KG1 (cell line): Measurements from ENCODE around the gene TMEM233.
"Not testable (repeated sequence)": the region's sequence is repeated elsewhere in the genome, so short reads cannot be mapped to it uniquely, and the experiment has no call there.

Experiments
- DNase-seq: peaks from one replicate; lab custom pipeline; 2025; lab: John Stamatoyannopoulos, UW

The TMEM233 gene

DNA sequence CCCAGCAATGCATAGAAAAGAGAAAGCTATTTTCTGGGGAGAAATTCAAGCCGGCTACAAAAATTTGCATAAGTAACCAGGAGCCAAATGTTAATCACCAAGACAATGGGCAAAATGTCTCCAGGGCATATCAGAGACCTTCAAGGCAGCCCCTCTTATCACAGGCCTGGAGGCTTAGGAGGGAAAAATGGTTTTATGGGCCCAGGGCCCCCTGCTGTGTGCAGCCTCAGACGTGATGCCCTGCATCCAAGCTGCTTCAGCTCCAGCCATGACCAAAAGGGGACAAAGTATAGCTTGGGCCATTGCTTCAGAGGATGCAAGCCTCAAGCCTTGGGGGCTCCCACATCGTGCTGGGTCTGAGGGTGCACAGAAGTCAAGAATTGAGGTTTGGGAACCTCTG lies 15.8 kb downstream of the TMEM233 start:
- no peak for DNase-seq

DNA sequence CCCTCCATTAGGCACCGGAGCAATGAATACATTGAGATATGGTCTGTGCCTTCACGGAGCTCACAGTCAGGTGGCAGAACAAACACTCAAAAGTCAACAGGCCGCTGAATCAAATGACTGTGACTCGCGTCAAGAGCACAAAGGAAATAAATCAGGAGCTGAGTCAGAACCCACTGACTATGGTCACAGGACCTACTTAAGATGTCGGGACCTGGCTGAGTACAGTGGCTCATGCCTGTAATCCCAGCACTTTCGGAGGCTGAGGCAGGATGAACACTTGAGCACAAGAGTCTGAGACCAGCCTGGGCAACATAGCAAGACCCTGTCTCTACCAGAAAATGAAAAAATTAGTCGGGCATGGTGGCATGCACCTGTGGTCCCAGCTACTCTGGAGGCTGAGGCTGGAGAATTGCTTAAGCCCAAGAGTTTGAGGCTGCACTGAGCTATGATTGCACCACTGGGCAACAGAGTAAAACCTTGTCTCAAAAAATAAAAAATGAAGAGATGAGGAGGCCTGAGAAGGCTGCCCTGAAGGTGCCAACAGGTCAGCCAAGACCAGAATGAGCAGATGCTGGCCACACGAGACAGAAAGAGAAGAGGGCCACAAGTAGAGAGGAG lies 19.9 kb downstream of the TMEM233 start:
- DNase-seq, result no peak

DNA sequence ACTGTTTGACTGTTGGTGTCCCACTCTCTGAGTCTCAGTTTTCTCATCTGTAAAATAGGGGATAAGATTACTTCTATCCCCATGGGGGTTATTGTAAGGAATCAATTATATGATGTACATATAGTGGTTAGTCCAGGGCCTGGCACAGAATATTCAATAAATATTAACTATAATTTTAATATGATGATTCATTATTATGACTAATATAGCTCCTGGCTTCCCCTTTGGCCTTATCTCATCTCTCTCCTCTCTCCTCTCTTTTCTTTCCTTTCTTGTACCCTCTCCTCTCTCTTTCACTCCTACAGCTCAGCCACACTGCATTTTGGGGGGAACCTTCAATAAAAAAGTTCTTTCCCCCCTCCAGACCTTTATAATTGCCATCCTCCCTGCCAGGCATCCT lies 21.1 kb downstream of the TMEM233 start:
- DNase-seq, result no peak

DNA sequence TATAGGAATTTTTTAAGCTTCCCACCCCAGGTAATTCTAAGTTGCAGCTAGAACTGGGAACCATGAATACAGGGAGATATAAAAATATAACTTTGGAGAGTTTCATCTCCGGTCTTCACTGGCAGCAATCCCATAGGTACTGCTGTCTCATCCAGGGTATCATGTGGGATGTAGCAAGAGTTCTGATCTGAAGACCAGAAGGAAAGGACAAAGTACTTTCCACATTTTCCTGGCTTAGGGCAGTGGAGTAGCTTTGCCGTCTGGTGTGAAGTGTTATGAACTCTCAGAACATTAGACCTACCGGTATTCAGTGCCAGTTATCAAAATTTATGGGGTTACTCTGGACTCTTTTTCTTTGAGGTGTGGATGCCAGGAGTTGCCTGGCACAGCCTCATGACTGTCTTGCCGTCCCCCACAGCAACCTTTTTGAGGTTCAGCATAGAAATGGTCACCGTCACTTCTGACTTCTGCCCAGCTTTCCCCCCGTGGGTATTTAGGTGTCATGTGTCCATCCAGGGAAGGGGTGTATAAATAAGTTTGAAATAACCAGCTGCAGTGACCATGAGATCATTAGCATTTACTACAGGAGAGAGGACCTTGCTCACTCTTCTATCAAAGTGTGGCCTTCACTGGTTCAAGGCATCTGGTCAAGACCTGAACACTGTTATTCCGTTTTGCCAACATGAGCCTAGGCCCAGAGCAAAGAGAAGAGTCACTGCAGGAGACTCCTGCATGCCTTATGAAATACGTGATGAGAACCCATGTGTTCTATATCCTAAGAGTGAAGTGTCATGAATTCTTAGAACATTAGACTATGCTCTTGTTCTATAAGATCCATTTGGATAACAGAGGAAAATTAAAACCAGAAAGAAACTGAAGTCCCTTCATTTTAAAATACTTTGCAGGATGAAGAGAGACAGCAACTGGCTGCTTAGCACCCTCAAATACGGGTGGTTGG lies 22.2 kb downstream of the TMEM233 start:
- no peak for DNase-seq

DNA sequence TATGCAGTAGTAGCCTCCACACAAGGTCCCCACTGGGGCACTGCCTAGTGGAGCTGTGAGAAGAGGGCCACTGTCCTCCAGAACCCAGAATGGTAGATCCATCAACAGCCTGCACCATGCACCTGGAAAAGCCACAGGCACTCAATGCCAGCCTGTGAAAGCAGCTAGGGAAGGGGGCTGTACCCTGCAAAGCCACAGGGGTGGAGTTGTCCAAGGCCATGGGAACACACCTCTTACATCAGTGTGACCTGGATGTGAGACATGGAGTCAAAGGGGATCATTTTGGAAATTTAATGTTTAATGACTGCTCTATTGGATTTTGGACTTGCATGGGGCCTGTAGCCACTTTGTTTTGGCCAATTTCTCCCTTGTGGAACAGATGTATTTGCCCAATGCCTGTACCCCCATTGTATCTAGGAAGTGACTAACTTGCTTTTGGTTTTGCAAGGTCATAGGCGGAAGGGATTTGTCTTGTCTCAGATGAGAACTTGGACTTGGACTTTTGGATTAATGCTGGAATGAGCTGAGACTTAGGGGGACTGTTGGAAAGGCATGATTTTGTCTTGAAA lies 24.8 kb downstream of the TMEM233 start:
- DNase-seq, result not testable (repeated sequence)

DNA sequence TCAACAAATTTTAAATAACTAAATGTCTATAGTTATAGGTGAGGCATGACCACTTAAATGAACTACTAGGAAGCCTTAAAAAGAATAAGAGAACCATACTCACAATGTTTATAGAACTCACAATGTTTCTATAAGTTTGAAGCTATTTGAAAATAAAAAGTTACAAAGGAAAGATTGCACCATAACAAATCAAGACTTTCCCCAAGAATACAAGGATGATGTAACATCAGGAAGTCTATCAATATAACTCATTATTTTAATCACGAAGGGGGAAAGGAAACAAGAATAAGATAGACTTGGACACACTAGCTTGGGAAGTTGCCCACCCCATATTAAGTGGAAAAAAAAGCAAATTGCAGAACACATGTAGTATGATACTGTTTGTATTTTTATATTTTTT lies 26.9 kb downstream of the TMEM233 start:
- DNase-seq, result no peak

DNA sequence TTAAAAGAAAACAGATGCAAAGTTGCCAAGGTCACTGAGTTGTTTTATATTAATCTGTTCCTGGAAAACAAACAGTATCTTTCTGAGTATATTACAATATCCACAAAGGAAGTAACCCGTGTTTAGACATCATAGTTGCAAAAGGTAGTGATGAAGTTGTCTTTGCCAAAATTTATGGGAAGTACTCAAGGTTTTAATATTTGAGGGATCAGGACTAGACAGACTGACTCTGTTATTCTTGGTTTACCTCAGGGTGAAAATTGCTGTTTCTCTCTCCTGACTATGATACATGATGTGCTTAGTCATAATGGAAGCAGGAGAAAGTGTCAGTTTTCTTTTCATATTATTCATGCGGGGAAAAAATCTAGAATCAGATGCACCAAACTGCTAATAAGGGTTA lies 28.3 kb downstream of the TMEM233 start:
- DNase-seq, result no peak

DNA sequence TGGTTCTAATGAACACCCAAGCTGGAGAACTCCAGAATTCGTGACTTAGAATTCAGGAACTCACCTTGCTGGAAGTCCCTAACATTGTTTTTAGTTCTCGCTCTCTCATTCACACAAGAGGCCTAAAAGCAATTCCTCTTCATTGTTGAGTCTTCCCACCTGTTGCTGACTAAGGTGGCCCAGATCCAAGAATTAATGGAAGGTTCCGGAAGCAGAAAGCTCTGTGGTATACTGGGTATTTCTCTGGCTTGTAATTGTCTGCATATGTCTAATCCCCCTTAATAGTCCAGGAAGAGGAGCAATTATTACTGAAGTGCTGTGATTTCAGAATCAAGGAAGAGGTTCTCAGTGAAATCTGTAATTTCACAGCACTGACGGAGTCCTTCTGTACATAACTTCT lies 31.4 kb downstream of the TMEM233 start:
- DNase-seq, result no peak

DNA sequence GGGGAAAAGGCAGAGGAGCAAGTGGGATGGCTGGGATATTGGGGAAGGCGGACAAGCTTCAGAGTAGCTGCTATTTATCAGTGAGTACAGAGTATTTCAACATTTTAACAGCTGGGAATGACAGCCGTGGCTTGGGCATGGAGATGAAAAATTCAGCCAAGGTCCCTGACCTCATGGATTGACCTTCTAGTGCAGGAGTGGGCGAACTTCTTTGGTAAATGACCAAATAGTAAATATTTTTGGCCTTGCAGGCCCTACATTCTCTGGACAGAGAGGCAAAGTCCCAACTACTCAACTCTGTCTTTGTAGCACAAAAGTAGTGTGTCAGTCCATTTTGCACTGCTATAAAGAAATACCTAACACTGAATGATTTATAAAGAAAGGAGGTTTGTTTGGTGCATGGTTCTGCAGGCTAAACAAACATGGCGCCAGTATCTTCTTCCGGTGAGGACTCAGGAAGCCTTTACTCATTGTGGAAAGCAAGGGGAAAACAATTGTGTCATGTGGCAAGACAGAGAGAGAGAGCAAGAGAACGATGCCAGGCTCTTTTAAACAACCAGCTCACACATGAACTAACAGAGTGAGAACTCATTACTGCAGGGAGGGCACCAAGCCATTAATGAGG lies 33.6 kb downstream of the TMEM233 start:
- no peak for DNase-seq

DNA sequence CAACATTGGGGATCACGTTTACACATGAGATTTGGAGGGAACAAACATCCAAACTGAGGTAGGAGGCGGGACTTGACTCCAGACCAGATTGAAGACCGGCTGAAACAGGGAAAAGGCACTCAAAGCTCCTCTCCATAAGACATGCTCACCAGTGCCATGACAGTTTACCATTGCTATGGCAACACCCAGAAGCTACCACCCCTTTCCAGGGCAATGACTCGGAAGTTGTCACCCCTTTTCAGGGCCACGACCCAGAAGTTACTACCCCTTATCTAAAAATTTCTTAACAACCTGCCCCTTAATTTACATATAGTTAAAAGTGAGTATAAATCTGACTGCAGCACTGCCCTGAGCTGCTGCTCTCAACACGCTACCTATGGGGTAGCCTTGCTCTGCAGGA lies 34.1 kb downstream of the TMEM233 start:
- DNase-seq, result no peak

DNA sequence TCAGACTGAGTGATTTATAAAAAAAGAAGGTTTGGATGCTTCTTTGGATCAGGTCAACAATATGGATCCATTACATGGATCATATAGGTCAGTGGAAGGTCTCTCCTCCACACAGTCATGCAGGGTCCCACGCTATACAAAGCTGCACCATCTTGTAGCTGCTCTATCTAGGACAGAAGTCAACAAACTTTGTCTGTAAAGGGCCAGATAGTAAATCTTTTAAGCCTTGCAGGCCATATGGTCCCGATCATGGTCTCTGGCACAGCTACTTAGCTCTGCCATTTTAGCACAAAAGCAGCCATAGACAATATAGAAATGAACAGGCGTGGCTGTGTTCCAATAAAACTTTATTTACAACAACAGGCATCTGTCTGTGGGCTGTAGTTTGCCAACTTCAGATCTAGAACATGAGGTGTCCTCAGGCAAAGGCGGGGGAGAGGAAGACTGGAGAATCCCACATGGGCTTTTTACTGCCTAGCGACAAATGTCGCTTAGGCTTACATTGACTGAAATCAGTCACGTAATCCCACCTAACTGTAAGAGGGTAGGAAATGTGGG lies 36.7 kb downstream of the TMEM233 start:
- no peak for DNase-seq

DNA sequence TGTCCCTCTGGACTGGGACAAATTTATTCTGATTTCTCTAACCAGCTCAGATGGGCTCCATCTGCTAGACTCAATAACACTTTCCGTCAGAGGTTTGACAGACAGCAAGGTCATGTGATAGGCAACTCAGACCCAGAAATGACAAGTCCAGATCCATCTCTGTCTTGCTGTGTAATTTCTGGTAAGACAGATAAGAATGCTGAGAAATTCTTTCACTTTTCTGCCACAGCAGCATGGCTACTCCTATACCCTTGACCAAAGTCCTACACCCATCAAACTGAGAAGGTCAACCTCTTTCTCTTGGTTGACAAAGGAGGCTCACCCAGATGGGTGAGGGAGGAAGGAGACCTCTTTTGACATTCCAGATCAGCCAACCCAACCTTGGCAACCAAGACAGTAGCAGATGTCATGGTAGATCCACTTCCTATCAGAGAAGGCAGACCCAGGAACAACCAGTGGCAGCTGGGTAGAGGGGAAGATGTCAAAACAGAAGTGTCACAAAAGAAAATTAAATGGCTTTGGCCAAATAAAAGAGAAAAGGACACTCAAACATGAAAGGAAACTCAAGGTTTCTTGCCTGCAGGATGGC lies 37.5 kb downstream of the TMEM233 start:
- DNase-seq, result no peak

DNA sequence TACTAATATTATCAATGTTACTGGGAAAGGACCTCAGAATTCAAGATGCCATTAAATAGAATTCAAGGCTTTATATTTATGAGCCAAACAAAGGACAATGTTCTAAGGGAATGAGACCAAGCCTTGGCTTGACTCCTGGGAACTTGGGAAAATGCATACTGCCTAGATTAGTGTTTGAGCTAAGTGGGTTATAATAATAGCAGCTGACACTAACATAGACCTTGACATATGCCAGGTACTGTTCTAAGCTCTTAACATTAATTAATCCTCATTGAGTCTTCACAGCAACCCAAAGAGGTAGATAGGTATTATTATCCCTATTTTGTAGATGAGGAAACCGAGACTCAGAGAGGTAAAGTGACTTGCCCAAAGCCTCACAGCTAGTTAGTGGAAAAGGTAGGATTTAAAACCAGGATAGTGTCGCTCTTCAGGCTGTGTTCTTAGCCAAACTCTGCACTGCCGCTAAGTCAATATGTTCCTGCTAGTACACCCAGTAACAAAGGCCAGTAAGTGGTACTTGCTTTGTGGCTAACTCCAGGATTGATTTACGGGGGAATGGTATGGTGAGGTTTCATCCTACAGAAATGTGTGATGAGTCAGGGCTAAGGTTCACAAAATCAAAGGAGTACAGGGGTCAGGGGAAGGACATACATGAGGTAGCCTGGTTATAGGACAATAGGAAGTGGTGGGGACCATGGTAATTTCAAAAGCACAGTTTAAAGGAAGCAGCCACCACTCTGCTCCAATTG lies 38.5 kb downstream of the TMEM233 start:
- no peak for DNase-seq

DNA sequence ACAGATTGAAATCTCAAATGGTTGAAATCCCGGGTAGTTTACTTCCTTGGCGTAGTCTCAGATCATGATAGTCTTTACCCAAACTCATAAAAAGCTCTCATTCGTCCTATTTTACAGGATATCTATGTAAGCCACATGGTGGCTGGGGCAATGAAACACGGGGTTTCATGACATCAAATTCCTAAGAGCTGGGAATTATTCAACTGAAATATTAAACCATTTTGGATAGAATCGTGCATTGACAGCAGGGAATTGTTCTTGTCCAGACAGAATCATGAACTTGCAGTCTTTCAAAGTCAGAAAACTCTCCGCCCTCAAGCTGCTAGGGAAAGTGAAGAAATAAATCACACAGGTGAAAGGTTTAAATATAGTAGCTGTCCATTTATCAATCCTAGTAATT lies 41.2 kb downstream of the TMEM233 start:
- no peak for DNase-seq

DNA sequence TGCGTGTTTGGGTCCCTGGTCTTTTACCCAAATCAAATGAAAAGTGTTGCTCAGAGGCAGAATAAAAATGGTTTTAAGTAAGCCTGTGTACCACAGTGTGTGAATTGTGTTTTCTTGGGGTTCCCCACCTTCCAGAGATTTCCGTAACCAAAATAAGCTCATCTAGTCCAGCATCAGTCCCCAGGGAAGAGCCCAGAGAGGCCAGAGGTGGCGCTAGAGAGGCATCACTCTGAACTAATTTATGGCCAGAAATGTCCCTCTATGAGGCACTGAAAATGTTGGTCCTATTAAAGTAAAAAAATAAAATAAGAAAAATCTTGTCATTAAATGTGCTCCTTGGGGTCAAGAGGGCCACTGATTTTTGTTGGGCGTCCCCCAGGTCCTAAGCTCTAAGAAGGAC lies 49.4 kb downstream of the TMEM233 start:
- DNase-seq, result no peak

DNA sequence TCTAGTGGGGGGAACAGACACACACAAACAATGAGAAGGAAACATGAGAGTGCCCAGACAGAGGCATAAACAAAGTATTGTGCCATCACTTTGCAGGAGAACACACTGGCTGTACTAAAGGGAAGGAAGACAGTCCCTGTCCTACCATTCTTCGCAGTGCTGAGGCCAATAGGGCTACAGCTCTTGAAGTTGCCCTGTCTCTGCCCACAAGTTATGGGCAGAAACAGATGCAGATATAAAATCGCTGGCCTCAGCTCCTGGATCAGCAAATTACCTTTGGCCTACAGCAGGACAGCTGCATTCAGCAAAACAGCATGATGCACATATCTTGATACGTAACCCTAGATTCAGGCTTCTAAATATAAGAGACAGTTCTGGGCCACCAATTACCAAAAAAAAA lies 51.4 kb downstream of the TMEM233 start:
- DNase-seq, result no peak

DNA sequence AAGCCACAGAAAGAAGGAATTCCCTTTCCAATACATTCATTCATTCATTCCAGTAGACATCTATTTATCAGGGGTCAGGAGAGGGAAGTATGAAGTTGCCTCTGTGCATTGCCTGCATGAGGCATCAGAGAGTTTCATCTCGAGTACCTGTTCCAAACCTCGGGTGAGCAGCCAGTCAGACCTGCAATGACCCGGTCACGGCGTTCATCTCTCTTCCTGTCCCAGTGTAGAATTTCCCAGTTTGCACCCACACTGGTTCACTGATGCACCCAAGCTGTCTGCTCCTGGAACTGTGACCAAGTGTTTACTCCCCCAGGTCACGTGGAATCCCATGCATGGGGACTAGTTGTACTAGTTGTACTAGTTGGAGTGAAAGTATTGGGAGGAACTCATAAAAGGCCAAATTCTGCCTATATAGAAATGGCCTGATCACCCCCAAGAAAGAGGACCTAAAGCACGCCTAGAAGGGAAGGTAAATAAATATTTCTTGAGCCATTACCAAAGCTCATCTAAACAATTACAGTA lies 52.0 kb downstream of the TMEM233 start:
- DNase-seq, result no peak

DNA sequence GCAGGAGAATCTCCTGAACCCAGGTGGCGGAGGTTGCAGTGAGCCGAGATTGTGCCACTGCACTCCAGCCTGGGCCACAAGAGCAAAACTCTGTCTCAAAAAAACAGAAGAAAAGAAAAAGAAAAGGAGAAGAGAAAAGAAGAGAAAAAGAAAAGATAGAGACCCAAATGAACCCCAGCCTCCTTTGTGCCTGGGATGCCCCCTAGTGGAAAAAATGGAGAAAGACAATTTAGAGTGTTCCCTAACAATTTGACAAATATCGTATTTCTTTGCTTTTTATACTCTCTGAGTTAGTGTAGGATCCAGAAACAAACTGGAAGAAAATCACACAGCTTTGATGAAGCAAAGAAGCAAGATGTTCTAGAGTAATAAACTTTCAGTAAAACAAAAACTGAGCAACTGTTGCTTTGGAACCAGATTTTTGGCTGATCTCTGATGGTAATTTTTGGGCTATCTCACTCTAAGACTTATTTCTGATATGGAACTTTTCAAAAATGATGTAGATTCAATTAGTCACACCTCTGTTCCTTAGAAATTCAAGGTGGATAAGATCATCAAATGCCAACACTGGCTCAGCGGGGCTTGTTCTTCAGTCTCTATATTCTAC lies 55.7 kb downstream of the TMEM233 start:
- DNase-seq, result no peak

DNA sequence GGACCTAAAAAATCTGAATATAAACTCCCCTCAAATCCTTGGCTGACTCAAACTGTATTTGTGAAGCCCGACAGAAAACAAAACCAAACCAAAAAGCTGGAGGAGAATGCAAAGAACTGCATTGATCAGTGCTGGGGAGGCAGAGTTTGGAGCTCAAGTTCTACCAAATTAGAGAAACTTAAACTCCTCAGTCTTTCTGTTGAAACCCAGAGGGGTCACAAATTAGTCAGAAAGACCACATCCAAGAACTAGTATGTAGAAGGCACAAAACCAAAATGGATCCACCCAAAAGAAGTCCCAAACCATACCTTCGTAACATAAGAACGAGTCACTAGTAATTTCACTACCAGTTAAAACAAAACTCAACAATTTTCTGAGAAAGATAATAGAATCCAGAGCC lies 59.1 kb downstream of the TMEM233 start:
- DNase-seq, result no peak

DNA sequence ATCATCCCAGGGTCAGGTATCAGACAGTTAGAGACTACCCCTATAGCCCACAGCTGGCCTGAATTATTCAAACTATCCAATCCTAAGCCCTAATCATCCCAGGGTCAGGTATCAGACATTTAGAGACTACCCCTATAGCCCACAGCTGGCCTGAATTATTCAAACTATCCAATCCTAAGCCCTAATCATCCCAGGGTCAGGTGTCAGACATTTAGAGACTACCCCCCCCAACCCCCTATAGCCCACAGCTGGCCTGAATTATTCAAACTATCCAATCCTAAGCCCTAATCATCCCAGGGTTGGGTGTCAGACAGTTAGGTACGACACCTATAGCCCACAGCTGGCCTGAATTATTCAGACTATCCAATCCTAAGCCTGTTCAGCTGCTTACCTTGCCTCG lies 63.4 kb downstream of the TMEM233 start:
- not testable (repeated sequence) for DNase-seq

DNA sequence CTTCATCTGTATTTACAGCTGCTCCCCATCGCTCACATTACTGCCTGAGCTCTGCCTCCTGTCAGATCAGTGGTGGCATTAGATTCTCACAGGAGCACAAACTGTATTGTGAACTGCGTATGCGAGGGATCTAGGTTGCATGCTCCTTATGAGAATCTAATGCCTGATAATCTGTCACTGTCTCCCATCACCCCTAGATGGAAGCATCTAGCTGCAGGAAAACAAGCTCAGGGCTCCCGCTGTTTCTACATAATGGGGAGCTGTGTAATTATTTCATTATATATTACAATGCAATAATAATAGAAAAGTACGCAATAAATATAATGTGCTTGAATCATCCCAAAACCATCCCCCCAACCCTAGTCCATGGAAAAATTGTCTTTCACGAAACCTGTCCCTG lies 64.6 kb downstream of the TMEM233 start:
- not testable (repeated sequence) for DNase-seq
